ENCODE results near the gene MFSD6L. TPM values are rescaled to one million over a fixed set of nuclear protein-coding genes. Genes with fewer than 3 reads are reported as not detected.

The MFSD6L gene
- total RNA-seq, 1 donor from 2014 or later, result 0.12 TPM

GRCh38 chr17:8753136-8753975 is 45.8 kb downstream of the MFSD6L start:
- no peak for DNase-seq (ENCODE audit: extremely low read depth, low read depth, low spot score)

- DNase-seq (ENCODE audit: extremely low read depth, low read depth, low spot score), result no peak
These were observed 49.5 kb downstream of the MFSD6L start for GRCh38 chr17:8749616-8750015.

GRCh38 chr17:8747742-8748141 is 51.4 kb downstream of the MFSD6L start:
- DNase-seq (ENCODE audit: extremely low read depth, low read depth, low spot score), result no peak

Other genes starting within 250 kb of the MFSD6L start
- 89.0 and 137 TPM in 2 replicates for gene MYH10, start 168.6 kb downstream of the MFSD6L start, total RNA-seq
- gene CCDC42, start 54.5 kb downstream of the MFSD6L start, total RNA-seq, result not detected in 2 replicates
- gene SPDYE4, start 40.8 kb downstream of the MFSD6L start, total RNA-seq, result not detected in 2 replicates
- 0.10 and 1.2 TPM in 2 replicates for gene PIK3R6, start 68.3 kb upstream of the MFSD6L start, total RNA-seq
- gene PIK3R5, start 166.3 kb upstream of the MFSD6L start, total RNA-seq, result not detected in 2 replicates
- gene NTN1, start 222.1 kb upstream of the MFSD6L start, total RNA-seq, result 0.82 TPM in 2 replicates